Astrocyte of the hippocampus (primary cell): ENCODE measurements around the gene MRPL14.

Experiments used
- DNase-seq: peaks from one replicate; pipeline ENCODE4 v3.0.0; 2011; ENCODE audit warnings: low read depth, low spot score

Gene MRPL14

GRCh38 chr6:44066394-44067172 lies 60.7 kb downstream of the MRPL14 start:
- no peak for DNase-seq

GRCh38 chr6:44065443-44066140 lies 61.7 kb downstream of the MRPL14 start:
- DNase-seq: no peak

DNA sequence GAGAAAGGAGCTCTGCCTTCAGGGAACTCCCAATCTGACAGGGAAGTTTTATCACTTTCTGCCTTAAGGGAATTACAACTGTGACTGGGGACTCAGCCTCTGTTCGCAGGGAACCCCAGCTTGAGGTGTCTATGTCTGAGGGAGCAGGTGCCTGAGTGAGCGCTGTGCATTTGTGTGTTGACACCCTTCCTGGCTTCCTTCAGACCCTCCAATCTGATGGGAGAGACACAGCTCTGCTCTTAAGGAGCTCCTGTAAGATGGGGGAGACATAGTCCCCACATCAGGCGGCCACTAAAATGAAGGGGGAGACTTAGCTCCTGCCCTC lies 62.3 kb downstream of the MRPL14 start:
- no peak for DNase-seq

GRCh38 chr6:44064089-44064947 lies 62.9 kb downstream of the MRPL14 start:
- DNase-seq: peak; percentile 91

DNA sequence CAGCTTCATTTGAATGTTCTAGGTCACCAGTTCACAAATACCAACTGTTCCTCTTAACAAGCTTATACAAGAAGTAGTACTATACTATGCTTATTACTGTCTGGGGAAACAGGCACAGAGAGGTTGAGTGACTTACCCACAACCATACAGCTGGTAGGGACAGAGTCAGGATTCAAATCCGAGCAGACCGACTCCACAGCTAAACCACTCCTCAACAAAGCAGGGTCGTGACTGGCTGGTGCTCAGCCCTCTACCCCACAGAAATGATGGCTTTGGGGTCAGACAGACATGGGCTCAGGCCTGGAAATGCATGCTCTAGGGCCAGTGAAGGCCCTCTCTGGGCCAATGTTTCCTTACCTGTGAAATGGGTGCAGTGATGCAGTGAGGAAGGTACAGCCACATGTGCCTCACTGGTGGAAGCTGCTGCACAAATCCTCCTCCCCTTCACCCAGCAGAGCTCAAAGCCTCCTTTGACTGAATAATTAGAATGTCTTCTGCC lies 63.6 kb downstream of the MRPL14 start:
- no peak for DNase-seq
